ENCODE results near the gene RAX2.

DNA sequence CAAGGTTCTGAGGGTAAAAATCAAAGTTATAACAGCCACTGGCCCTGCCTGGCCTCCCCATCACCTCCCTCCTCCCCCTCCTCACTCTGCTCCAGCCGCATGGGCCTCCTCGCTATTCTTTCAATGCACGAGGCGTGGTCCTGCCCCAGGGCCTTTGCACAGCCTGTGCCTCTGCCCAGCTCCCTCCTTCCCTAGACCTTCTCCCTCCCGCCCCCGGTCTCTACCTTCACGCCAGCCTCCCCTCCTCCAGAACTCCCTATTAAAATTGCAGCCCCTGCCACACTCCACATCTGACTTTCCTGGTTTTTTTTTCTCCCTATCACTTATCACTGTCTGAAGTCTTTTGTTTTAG lies 3.3 kb downstream of the RAX2 start:
- TF ChIP-seq, protein P1, sequence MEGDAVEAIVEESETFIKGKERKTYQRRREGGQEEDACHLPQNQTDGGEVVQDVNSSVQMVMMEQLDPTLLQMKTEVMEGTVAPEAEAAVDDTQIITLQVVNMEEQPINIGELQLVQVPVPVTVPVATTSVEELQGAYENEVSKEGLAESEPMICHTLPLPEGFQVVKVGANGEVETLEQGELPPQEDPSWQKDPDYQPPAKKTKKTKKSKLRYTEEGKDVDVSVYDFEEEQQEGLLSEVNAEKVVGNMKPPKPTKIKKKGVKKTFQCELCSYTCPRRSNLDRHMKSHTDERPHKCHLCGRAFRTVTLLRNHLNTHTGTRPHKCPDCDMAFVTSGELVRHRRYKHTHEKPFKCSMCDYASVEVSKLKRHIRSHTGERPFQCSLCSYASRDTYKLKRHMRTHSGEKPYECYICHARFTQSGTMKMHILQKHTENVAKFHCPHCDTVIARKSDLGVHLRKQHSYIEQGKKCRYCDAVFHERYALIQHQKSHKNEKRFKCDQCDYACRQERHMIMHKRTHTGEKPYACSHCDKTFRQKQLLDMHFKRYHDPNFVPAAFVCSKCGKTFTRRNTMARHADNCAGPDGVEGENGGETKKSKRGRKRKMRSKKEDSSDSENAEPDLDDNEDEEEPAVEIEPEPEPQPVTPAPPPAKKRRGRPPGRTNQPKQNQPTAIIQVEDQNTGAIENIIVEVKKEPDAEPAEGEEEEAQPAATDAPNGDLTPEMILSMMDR (IDR thresholded peaks at IDR 0.05 in 8 of 11, conservative IDR thresholded peaks at IDR 0.05 in 3 of 11): no peak
- no peak for TF ChIP-seq POLR2A (IDR thresholded peaks at IDR 0.05)
